Activated CD4-positive, alpha-beta T cell treated with anti-CD3 and anti-CD28 coated beads, Interleukin-2, Interleukin-4, amounts not matched to agents 100 ng/mL and 50 ng/mL, durations not matched to agents 16 hours and 8 hours (primary cell): ENCODE measurements around the gene SLC9A7.

ENCODE experiments used
- DNase-seq: peaks from one replicate; pipeline ENCODE4 v3.0.0-alpha.2; 2020; ENCODE audit warnings: low spot score

The SLC9A7 gene

GRCh38 chrX:46703980-46704379 lies 54.9 kb downstream of the SLC9A7 start:
- no peak for DNase-seq

- DNase-seq: no peak
Observed at GRCh38 chrX:46698691-46699090, 60.2 kb downstream of the SLC9A7 start.

- DNase-seq: no peak
Observed at GRCh38 chrX:46695491-46695890, 63.4 kb downstream of the SLC9A7 start.

GRCh38 chrX:46694549-46694948 lies 64.4 kb downstream of the SLC9A7 start:
- DNase-seq: no peak

- no peak for DNase-seq
Observed at GRCh38 chrX:46693149-46693548, 65.8 kb downstream of the SLC9A7 start.

- DNase-seq: no peak
Observed at GRCh38 chrX:46690818-46691217, 68.1 kb downstream of the SLC9A7 start.

- DNase-seq: no peak
Observed at GRCh38 chrX:46687619-46688018, 71.3 kb downstream of the SLC9A7 start.

GRCh38 chrX:46686003-46686645 lies 72.8 kb downstream of the SLC9A7 start:
- DNase-seq: peak; percentile 62

GRCh38 chrX:46683048-46683447 lies 75.9 kb downstream of the SLC9A7 start:
- no peak for DNase-seq

GRCh38 chrX:46681849-46682248 lies 77.1 kb downstream of the SLC9A7 start:
- DNase-seq: no peak

GRCh38 chrX:46678232-46678631 lies 80.7 kb downstream of the SLC9A7 start:
- no peak for DNase-seq

GRCh38 chrX:46676399-46677356 lies 82.2 kb downstream of the SLC9A7 start:
- peak; percentile 28 for DNase-seq

GRCh38 chrX:46673620-46674359 lies 85.1 kb downstream of the SLC9A7 start:
- no peak for DNase-seq

GRCh38 chrX:46670316-46670715 lies 88.6 kb downstream of the SLC9A7 start:
- DNase-seq: no peak

GRCh38 chrX:46666831-46667230 lies 92.1 kb downstream of the SLC9A7 start:
- no peak for DNase-seq

GRCh38 chrX:46665232-46666152 lies 93.4 kb downstream of the SLC9A7 start:
- DNase-seq: no peak

GRCh38 chrX:46662188-46662958 lies 96.5 kb downstream of the SLC9A7 start:
- no peak for DNase-seq

GRCh38 chrX:46653482-46653881 lies 105.4 kb downstream of the SLC9A7 start:
- DNase-seq: no peak

- DNase-seq: no peak
Observed at GRCh38 chrX:46649421-46650260, 109.3 kb downstream of the SLC9A7 start.

GRCh38 chrX:46648660-46649059 lies 110.3 kb downstream of the SLC9A7 start:
- no peak for DNase-seq
